ACHN (cell line): Measurements from ENCODE around the gene ECT2.
"Not testable (repeated sequence)": the region's sequence is repeated elsewhere in the genome, so short reads cannot be mapped to it uniquely, and the experiment has no call there.

ENCODE experiments used
- DNase-seq: peaks from one replicate; pipeline ENCODE4 v3.0.0-alpha.2; 2015
- in situ Hi-C: cut with HindIII; loops from 2 replicates; pipeline ENCODE4 v1.10.0; 2017; ENCODE audit warnings: low sequenced_read_pairs, low pct_ligation_motif_present, low pct_unique_long_range_greater_than_20kb

ECT2 gene

GRCh38 chr3:172722536-172723040 lies 27.9 kb upstream of the ECT2 start:
- DNase-seq, in situ Hi-C loops: not testable (repeated sequence)

- in situ Hi-C loops, result no loop called here
- DNase-seq, result no peak
Measured at GRCh38 chr3:172726380-172726779, 24.1 kb upstream of the ECT2 start.

GRCh38 chr3:172735014-172735413 lies 15.5 kb upstream of the ECT2 start:
- DNase-seq, result no peak
- in situ Hi-C loops, result no loop called here

DNA sequence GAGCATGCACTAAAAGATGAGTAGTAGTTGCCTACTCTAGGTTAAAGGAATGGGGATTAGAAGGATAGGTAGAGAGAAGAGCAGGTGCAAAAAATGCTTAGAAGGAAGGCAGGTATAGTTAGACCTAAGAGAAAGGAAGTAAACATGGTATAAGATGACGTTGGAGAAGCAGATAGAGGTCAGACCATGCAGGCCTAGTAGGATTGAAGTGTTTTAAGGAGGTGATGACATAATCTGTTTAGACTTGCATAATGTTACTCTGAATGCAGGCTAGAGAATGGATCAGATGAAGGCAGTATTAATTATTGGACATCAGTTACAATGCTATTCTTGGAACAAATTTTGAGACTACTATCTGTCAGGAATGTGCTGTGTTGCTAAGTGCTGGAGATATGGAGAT lies 11.1 kb upstream of the ECT2 start:
- no peak for DNase-seq
- in situ Hi-C loops, result no loop called here

GRCh38 chr3:172746475-172746874 lies 4.1 kb upstream of the ECT2 start:
- DNase-seq, result peak; percentile 39

DNA sequence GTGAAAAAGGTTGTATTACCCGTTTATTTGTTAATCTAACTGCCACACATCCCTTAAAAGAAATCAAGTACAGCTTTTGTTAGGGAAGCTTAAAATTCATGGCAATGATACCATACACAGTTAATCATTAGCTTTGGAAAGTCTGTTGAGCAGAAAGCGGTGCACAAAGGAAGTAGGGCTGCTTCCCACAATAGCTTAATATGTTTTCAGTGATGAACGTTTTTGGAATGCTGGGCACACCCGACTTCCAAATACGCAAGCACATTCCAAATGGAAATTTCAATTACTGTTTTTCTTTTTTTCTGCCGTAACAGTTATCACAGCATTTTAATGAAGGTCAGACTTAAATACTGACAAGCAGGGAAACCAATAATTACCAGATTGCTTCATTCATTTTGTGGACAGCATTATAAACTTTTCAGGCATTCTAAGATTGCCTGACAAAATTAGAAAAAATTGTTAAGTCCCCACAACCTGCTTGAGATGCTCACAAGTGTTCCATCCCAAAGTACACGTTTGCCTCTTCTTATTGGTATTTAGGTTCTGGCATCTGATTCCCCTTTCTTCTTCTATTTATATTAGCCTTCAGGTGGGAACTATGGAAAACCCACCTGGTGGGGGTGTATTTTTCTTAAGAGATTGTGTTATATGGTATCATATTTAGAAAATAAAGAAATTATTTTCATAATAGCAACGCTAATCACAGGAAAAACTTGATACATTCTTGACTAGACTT lies 1.1 kb upstream of the ECT2 start:
- peak; percentile 97 for DNase-seq
- in situ Hi-C loops, result no loop called here

More at GRCh38 chr3:172746475-172746874, 4.1 kb upstream of the ECT2 start:
- in situ Hi-C loops, result no loop called here

- in situ Hi-C loops, result no loop called here
- no peak for DNase-seq
Measured at GRCh38 chr3:172750069-172750367, 508 bp upstream of the ECT2 start.

DNA sequence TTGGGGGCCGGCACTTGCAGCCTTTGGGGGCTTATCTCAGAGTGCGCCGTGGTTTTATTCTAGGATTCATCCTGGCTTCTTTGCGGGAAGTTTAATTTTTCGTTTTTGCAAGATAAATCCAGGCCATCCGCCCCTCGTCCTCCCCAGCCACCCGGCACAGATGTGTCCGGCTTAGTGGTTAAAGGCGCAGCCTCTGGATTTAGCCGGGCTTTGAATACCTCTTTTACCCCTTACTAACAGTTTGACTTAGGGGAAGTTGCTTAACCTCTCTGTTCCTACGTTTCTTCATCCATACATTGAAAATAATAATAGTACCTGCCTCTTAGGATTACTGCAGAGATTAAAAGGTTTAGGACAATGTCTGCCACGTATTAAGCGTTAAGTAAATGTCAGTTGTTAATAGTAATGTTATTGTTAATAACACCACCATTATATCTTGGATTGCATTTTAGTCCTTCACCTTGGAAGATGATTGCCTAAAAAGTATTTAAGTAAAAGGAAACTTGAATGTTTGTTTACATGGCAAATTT lies 714 bp downstream of the ECT2 start:
- DNase-seq, result peak; percentile 32
- in situ Hi-C loops, result no loop called here

GRCh38 chr3:172752651-172753050 lies 2.1 kb downstream of the ECT2 start:
- DNase-seq, result no peak
- in situ Hi-C loops, result no loop called here

- in situ Hi-C loops, result no loop called here
- DNase-seq, result no peak
Measured at GRCh38 chr3:172753125-172753524, 2.6 kb downstream of the ECT2 start.

- peak; percentile 14 for DNase-seq
- in situ Hi-C loops, result not testable (repeated sequence)
Measured at GRCh38 chr3:172760416-172760815, 9.9 kb downstream of the ECT2 start.

DNA sequence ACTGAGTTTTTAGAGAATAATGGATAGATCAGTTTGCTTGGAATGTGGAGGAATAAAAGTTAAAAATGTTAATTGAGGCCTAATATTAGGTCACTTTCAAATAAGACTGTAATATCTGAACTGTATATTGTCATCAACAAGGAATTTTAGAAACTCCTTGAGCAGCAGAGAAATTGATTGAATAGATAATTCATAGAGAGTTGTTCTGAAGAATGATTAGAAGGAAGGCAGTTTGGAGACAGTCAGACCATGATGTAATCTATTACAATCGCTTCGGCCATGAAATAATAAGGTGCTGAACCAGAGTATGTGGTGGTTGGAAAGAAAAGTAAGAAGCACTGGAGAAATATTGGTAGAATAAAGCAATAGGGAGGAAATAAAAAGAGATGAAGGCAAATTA lies 15.7 kb downstream of the ECT2 start:
- DNase-seq, result no peak
- in situ Hi-C loops, result no loop called here

GRCh38 chr3:172766718-172767405 lies 16.3 kb downstream of the ECT2 start:
- in situ Hi-C loops, result no loop called here
- no peak for DNase-seq

DNA sequence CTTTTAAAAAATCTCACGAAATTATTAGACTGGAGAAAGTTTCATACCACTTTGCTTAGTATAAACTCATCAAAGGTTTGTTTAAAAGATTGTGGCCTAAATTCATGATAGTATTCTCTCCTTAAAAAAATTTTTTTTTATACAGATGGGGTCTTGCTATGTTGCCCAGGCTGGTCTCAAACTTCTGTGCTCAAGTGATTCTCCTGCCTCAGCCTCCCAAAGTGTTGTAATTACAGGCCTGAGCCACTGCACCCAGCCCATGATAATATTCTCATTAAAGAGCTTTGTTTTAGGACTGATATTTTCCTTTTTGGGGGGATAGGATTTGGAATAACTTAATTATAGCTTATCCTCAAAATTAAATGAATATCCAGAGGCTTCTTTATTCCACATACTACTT lies 19.9 kb downstream of the ECT2 start:
- no peak for DNase-seq
- in situ Hi-C loops, result no loop called here

GRCh38 chr3:172771672-172772071 lies 21.1 kb downstream of the ECT2 start:
- no peak for DNase-seq

GRCh38 chr3:172776049-172776717 lies 25.7 kb downstream of the ECT2 start:
- DNase-seq, result no peak
- in situ Hi-C loops, result no loop called here

More at GRCh38 chr3:172771672-172772071, 21.1 kb downstream of the ECT2 start:
- in situ Hi-C loops, result no loop called here

GRCh38 chr3:172777901-172778300 lies 27.4 kb downstream of the ECT2 start:
- in situ Hi-C loops, result no loop called here
- DNase-seq, result no peak

DNA sequence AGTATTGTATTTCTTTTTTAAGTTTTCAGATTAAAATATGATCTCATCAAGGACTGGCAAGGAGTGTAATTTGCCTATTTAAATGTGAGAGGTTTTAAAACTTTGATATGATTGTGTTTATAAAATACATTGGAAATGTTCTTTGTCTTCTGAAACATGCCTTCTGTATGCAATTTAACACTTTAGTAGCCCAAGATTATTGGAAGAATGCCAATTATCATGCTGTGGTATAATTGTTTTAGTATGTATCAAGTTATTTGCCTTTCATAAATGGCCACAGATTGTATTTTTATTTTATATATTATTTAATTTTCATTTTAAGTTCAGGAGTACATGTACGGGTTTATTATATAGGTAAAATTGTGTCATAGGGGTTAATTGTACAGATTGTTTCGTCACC lies 31.7 kb downstream of the ECT2 start:
- in situ Hi-C loops, result no loop called here
- no peak for DNase-seq

GRCh38 chr3:172786036-172786435 lies 35.5 kb downstream of the ECT2 start:
- no peak for DNase-seq
- in situ Hi-C loops, result no loop called here
